ENCODE measurements around the gene ZNF804A. TPM values are rescaled to one million over a fixed set of nuclear protein-coding genes. Genes with fewer than 3 reads are reported as not detected.

The ZNF804A gene
- total RNA-seq, 1 donor from 2014 or later = under 0.01 TPM

DNA sequence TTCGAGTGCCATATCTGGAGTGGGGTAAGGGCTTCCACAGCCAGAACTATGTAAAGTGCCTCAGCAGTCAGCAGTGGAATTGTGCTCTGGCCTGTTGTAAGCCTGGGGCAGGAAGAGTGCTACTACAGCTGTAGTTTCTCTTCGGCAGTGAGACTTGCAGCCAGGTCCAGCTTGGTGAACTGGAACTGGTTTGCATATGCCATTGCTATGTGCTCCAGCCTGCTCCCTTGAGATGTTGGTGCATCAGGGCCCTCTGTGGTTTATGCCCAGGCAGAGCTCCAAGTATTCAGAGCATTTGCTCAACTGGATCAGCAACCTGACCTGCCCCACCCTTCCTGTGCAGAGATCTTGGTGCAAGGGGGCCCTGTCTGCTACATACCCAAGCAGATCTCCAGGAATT, 47.8 kb downstream of the ZNF804A start:
- H3K9ac ChIP-seq (ENCODE audit: low read depth in 1 of 3, low read length in 3 of 3) = no peak overlapping the region
- H3K27me3 ChIP-seq (ENCODE audit: control insufficient read depth in 3 of 3, insufficient read depth in 3 of 3, low read length in 3 of 3) = no peaks in the 10 kb centered on the region
- H3K4me1 ChIP-seq (ENCODE audit: control insufficient read depth in 3 of 3, insufficient read depth in 3 of 3, low read length in 3 of 3) = no peaks in the 10 kb centered on the region
- no peaks in the 10 kb centered on the region for H3K9me3 ChIP-seq (ENCODE audit: control insufficient read depth in 3 of 3, low read length in 3 of 3)
- no peak overlapping the region for H3K4me3 ChIP-seq (ENCODE audit: low read length in 3 of 3)
- H3K36me3 ChIP-seq (ENCODE audit: control insufficient read depth in 3 of 3, insufficient read depth in 3 of 3, low read length in 3 of 3) = no peaks in the 10 kb centered on the region
- no peak overlapping the region for H3K27ac ChIP-seq (ENCODE audit: low read depth, low read length)

DNA sequence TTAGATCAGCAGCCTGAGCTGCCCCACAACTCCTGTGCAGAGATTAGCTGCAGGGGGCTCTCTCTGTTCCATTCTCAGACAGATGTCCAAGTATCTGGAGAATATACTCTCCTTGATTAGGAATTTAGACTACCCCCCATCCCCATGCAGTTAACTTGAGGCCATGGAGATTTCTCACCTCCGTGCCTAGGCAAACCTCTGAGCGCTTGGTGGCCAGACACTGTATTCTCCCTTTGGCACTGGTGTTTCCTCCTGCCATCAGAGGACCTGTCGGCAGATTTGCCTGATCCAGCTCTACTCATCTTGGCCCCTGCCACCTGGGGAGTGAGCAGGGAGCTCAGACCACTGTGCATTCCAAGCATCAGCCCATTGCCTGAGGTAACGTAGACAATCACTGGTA, 48.3 kb downstream of the ZNF804A start:
- Histone ChIP-seq H3K4me3 (ENCODE audit: low read length in 3 of 3) (no peak overlapping the region), H3K4me1 (ENCODE audit: control insufficient read depth in 3 of 3, insufficient read depth in 3 of 3, low read length in 3 of 3) (no peaks in the 10 kb centered on the region), H3K36me3 (ENCODE audit: control insufficient read depth in 3 of 3, insufficient read depth in 3 of 3, low read length in 3 of 3) (no peaks in the 10 kb centered on the region), H3K9ac (ENCODE audit: low read depth in 1 of 3, low read length in 3 of 3) (no peak overlapping the region), H3K9me3 (ENCODE audit: control insufficient read depth in 3 of 3, low read length in 3 of 3) (no peaks in the 10 kb centered on the region), H3K27ac (ENCODE audit: low read depth, low read length) (no peak overlapping the region), H3K27me3 (ENCODE audit: control insufficient read depth in 3 of 3, insufficient read depth in 3 of 3, low read length in 3 of 3) (no peaks in the 10 kb centered on the region)

GRCh38 chr2:184654945-184655344, 56.6 kb downstream of the ZNF804A start:
- H3K27me3 ChIP-seq (ENCODE audit: control insufficient read depth in 3 of 3, insufficient read depth in 3 of 3, low read length in 3 of 3) = no peaks in the 10 kb centered on the region
- no peaks in the 10 kb centered on the region for H3K4me1 ChIP-seq (ENCODE audit: control insufficient read depth in 3 of 3, insufficient read depth in 3 of 3, low read length in 3 of 3)
- no peak overlapping the region for H3K27ac ChIP-seq (ENCODE audit: low read depth, low read length)
- H3K9me3 ChIP-seq (ENCODE audit: control insufficient read depth in 3 of 3, low read length in 3 of 3) = no peaks in the 10 kb centered on the region
- no peak overlapping the region for H3K4me3 ChIP-seq (ENCODE audit: low read length in 3 of 3)
- no peaks in the 10 kb centered on the region for H3K36me3 ChIP-seq (ENCODE audit: control insufficient read depth in 3 of 3, insufficient read depth in 3 of 3, low read length in 3 of 3)
- H3K9ac ChIP-seq (ENCODE audit: low read depth in 1 of 3, low read length in 3 of 3) = no peak overlapping the region

GRCh38 chr2:184677171-184677570, 78.8 kb downstream of the ZNF804A start:
- no peak overlapping the region for H3K9ac ChIP-seq (ENCODE audit: low read depth in 1 of 3, low read length in 3 of 3)
- no peaks in the 10 kb centered on the region for H3K36me3 ChIP-seq (ENCODE audit: control insufficient read depth in 3 of 3, insufficient read depth in 3 of 3, low read length in 3 of 3)
- H3K27ac ChIP-seq (ENCODE audit: low read depth, low read length) = no peak overlapping the region
- peaks cover 0 to 3% (median 0%) of the 10 kb centered on the region in 3 donors for H3K9me3 ChIP-seq (ENCODE audit: control insufficient read depth in 3 of 3, low read length in 3 of 3)
- no peaks in the 10 kb centered on the region for H3K27me3 ChIP-seq (ENCODE audit: control insufficient read depth in 3 of 3, insufficient read depth in 3 of 3, low read length in 3 of 3)
- H3K4me1 ChIP-seq (ENCODE audit: control insufficient read depth in 3 of 3, insufficient read depth in 3 of 3, low read length in 3 of 3) = no peaks in the 10 kb centered on the region
- no peak overlapping the region for H3K4me3 ChIP-seq (ENCODE audit: low read length in 3 of 3)

GRCh38 chr2:184679219-184680018, 81.1 kb downstream of the ZNF804A start:
- Histone ChIP-seq H3K27me3 (ENCODE audit: control insufficient read depth in 3 of 3, insufficient read depth in 3 of 3, low read length in 3 of 3) (no peaks in the 10 kb centered on the region), H3K9ac (ENCODE audit: low read depth in 1 of 3, low read length in 3 of 3) (no peak overlapping the region), H3K36me3 (ENCODE audit: control insufficient read depth in 3 of 3, insufficient read depth in 3 of 3, low read length in 3 of 3) (no peaks in the 10 kb centered on the region), H3K9me3 (ENCODE audit: control insufficient read depth in 3 of 3, low read length in 3 of 3) (peaks cover 0 to 3% (median 0%) of the 10 kb centered on the region in 3 donors), H3K4me3 (ENCODE audit: low read length in 3 of 3) (no peak overlapping the region), H3K4me1 (ENCODE audit: control insufficient read depth in 3 of 3, insufficient read depth in 3 of 3, low read length in 3 of 3) (no peaks in the 10 kb centered on the region), H3K27ac (ENCODE audit: low read depth, low read length) (no peak overlapping the region)

- no peak overlapping the region for H3K27ac ChIP-seq (ENCODE audit: low read depth, low read length)
- H3K4me3 ChIP-seq (ENCODE audit: low read length in 3 of 3) = no peak overlapping the region
- no peaks in the 10 kb centered on the region for H3K36me3 ChIP-seq (ENCODE audit: control insufficient read depth in 3 of 3, insufficient read depth in 3 of 3, low read length in 3 of 3)
- no peaks in the 10 kb centered on the region for H3K27me3 ChIP-seq (ENCODE audit: control insufficient read depth in 3 of 3, insufficient read depth in 3 of 3, low read length in 3 of 3)
- no peaks in the 10 kb centered on the region for H3K4me1 ChIP-seq (ENCODE audit: control insufficient read depth in 3 of 3, insufficient read depth in 3 of 3, low read length in 3 of 3)
- peaks cover 0 to 3% (median 0%) of the 10 kb centered on the region in 3 donors for H3K9me3 ChIP-seq (ENCODE audit: control insufficient read depth in 3 of 3, low read length in 3 of 3)
- no peak overlapping the region for H3K9ac ChIP-seq (ENCODE audit: low read depth in 1 of 3, low read length in 3 of 3)
These were observed 82.5 kb downstream of the ZNF804A start for GRCh38 chr2:184680825-184681224.

DNA sequence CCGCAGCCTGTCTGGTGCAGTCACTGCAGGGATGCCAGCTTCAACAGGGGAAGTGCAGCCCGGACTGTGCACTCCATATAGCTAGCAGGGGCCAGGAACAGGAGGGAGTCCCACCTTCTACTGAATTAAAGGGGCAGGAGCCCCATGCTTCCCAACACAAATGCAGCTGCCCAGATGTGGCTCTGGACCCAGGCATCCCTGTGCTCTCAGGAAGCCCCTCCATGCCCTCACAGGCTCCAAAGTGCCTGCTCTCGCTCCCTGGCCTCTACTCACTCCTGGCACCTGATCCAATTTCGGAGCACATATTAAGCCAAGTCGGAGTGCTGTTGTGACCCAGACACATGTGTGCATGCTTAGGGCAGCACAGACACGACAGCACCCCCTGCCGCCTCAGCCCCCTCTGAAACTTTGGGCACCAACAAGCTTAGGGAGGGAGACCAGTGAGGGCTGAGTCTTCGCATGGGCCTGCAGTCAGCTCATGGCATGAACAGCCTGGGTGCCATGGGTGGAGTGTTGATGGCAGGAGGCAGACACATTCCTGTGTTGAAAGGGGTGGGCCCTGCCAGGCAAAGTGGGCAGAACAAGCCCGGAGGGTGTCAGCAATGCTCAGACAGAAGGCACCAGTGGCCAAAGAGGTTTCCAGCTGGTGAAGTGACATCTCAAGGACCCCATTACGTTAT, 83.5 kb downstream of the ZNF804A start:
- H3K4me3 ChIP-seq (ENCODE audit: low read length in 3 of 3) = no peak overlapping the region
- no peaks in the 10 kb centered on the region for H3K27me3 ChIP-seq (ENCODE audit: control insufficient read depth in 3 of 3, insufficient read depth in 3 of 3, low read length in 3 of 3)
- no peak overlapping the region for H3K9ac ChIP-seq (ENCODE audit: low read depth in 1 of 3, low read length in 3 of 3)
- no peaks in the 10 kb centered on the region for H3K4me1 ChIP-seq (ENCODE audit: control insufficient read depth in 3 of 3, insufficient read depth in 3 of 3, low read length in 3 of 3)
- H3K9me3 ChIP-seq (ENCODE audit: control insufficient read depth in 3 of 3, low read length in 3 of 3) = peaks cover 0 to 3% (median 0%) of the 10 kb centered on the region in 3 donors
- H3K36me3 ChIP-seq (ENCODE audit: control insufficient read depth in 3 of 3, insufficient read depth in 3 of 3, low read length in 3 of 3) = no peaks in the 10 kb centered on the region
- no peak overlapping the region for H3K27ac ChIP-seq (ENCODE audit: low read depth, low read length)

GRCh38 chr2:184683911-184684310, 85.6 kb downstream of the ZNF804A start:
- H3K4me3 ChIP-seq (ENCODE audit: low read length in 3 of 3) = no peak overlapping the region
- peaks cover 0 to 3% (median 0%) of the 10 kb centered on the region in 3 donors for H3K9me3 ChIP-seq (ENCODE audit: control insufficient read depth in 3 of 3, low read length in 3 of 3)
- H3K4me1 ChIP-seq (ENCODE audit: control insufficient read depth in 3 of 3, insufficient read depth in 3 of 3, low read length in 3 of 3) = no peaks in the 10 kb centered on the region
- H3K36me3 ChIP-seq (ENCODE audit: control insufficient read depth in 3 of 3, insufficient read depth in 3 of 3, low read length in 3 of 3) = no peaks in the 10 kb centered on the region
- no peak overlapping the region for H3K9ac ChIP-seq (ENCODE audit: low read depth in 1 of 3, low read length in 3 of 3)
- no peak overlapping the region for H3K27ac ChIP-seq (ENCODE audit: low read depth, low read length)
- H3K27me3 ChIP-seq (ENCODE audit: control insufficient read depth in 3 of 3, insufficient read depth in 3 of 3, low read length in 3 of 3) = no peaks in the 10 kb centered on the region

- H3K27ac ChIP-seq (ENCODE audit: low read depth, low read length) = no peak overlapping the region
- no peak overlapping the region for H3K4me3 ChIP-seq (ENCODE audit: low read length in 3 of 3)
- no peaks in the 10 kb centered on the region for H3K9me3 ChIP-seq (ENCODE audit: control insufficient read depth in 3 of 3, low read length in 3 of 3)
- no peak overlapping the region for H3K9ac ChIP-seq (ENCODE audit: low read depth in 1 of 3, low read length in 3 of 3)
- no peaks in the 10 kb centered on the region for H3K36me3 ChIP-seq (ENCODE audit: control insufficient read depth in 3 of 3, insufficient read depth in 3 of 3, low read length in 3 of 3)
- H3K27me3 ChIP-seq (ENCODE audit: control insufficient read depth in 3 of 3, insufficient read depth in 3 of 3, low read length in 3 of 3) = no peaks in the 10 kb centered on the region
- H3K4me1 ChIP-seq (ENCODE audit: control insufficient read depth in 3 of 3, insufficient read depth in 3 of 3, low read length in 3 of 3) = no peaks in the 10 kb centered on the region
These were observed 87.9 kb downstream of the ZNF804A start for GRCh38 chr2:184685999-184686841.

All from skeletal muscle tissue (tissue), 4 donors.